A549 (cell line): ENCODE data around the gene RELT. TPM values are rescaled to one million over a fixed set of nuclear protein-coding genes. Genes with fewer than 3 reads are reported as not detected.

Source experiments
- ATAC-seq, 2 experiments: fragments of 200-7000 bp in 1 of 2; fragments of >200 bp in 1 of 2; cut with Nextera tagmentation in 1 of 2; cut with Tn5 transposase in 1 of 2; 3 replicates each; pipeline versions ENCODE4 v1.8.0 to v1.9.1; 2018 to 2020; ENCODE audit warnings: mild to moderate bottlenecking in 1 of 2, moderate library complexity in 1 of 2
- CTCF ChIA-PET: fragments of 300-600 bp; sonication (Branson Sonifier 250); formaldehyde crosslinking; extraction: SDS; loops from one replicate; lab custom pipeline; 2021; ENCODE audit warnings: antibody characterized with exemption, inconsistent platforms; lab: Yijun Ruan, JAX
- POLR2A ChIA-PET: fragments of 350-600 bp; formaldehyde crosslinking; extraction: SDS; loops from one replicate; lab custom pipeline; 2021; ENCODE audit warnings: antibody characterized with exemption, inconsistent platforms; lab: Yijun Ruan, JAX
- DNase-seq, 2 experiments: peaks; one replicate each; pipeline versions ENCODE4 v3.0.0 to v3.0.0-alpha.2; 2011 to 2016; ENCODE audit warnings: low read depth in 1 of 2, low spot score in 1 of 2
- FAIRE-seq: peaks from 2 replicates; lab custom pipeline; 2011; peaks lifted over from hg19 to GRCh38; lab: Jason Lieb, UNC
- H3K27ac ChIP-seq, 2 experiments: fragments of >200 bp; sonication (Bioruptor Twin); formaldehyde crosslinking; 3 replicates each; pipeline ENCODE4 v1.5.1; 2016 to 2017
- H3K4me1 ChIP-seq: fragments of >200 bp; sonication (Bioruptor Twin); formaldehyde crosslinking; 3 replicates; pipeline ENCODE4 v1.6.1; 2016
- H3K4me2 ChIP-seq: fragments of >200 bp; sonication (Bioruptor Twin); formaldehyde crosslinking; 3 replicates; pipeline ENCODE4 v1.6.1; 2016
- H3K4me3 ChIP-seq: fragments of >200 bp; sonication (Bioruptor Twin); formaldehyde crosslinking; 3 replicates; pipeline ENCODE4 v1.5.1; 2016
- H3K9me3 ChIP-seq: fragments of >200 bp; sonication (Bioruptor Twin); formaldehyde crosslinking; 3 replicates; pipeline ENCODE4 v1.6.1; 2016
- KDM1A ChIP-seq: fragments of 200-600 bp; sonication (generic); IDR thresholded peaks from 2 replicates; pipeline ENCODE4 v1.6.1; 2016; ENCODE audit warnings: low read depth, mild to moderate bottlenecking
- RFX5 ChIP-seq: fragments of 450-650 bp; IDR thresholded peaks from 2 replicates; pipeline ENCODE4 v1.7.1; 2014; ENCODE audit warnings: antibody characterized with exemption, mild to moderate bottlenecking, moderate library complexity
- ZFP36 ChIP-seq: fragments of 450-650 bp; IDR thresholded peaks from 2 replicates; pipeline ENCODE4 v1.6.1; 2014; ENCODE audit warnings: borderline replicate concordance; ENCODE audit not compliant: partially characterized antibody
- WGBS: methylation state at CpG from one replicate; pipeline ENCODE4 v1.1.6; 2017; ENCODE audit errors: missing lambda C conversion rate; 5-methylcytosine and 5-hydroxymethylcytosine counted together
- polyA plus RNA-seq, 4 experiments: library from polyadenylated mRNA; depleted of rRNA in 3 of 4; stranded (reverse); fragments of >200 nt; fragmentation: RNase III in 1 of 4; extraction: RNeasy Plus Mini Kit Qiagen cat#74134 plus additional on column Dnase treatment in 1 of 4; gene quantifications; 2 replicates in 3 of 4; 3 replicates in 1 of 4; pipeline ENCODE4 v1.2.3, GENCODE V29; 2011 to 2017
- TF ChIP-seq, protein P1 (sequence below): fragments of 150-350 bp; IDR thresholded peaks from 2 replicates; pipeline ENCODE4 v1.6.1; 2014; ENCODE audit warnings: low read depth, mild to moderate bottlenecking, low read length
- TF ChIP-seq, protein P2 (sequence below): fragments of 450-650 bp; IDR thresholded peaks from 2 replicates; pipeline ENCODE4 v1.6.1; 2014; ENCODE audit warnings: antibody characterized with exemption
- TF ChIP-seq, protein P3 (sequence below): IDR thresholded peaks from 2 replicates; pipeline ENCODE4 v1.6.1; 2012

RELT gene
- polyA plus RNA-seq, 2 of the 4 experiments (the other 2 are of a cell fraction), result 2.9 to 5.2 TPM

DNA sequence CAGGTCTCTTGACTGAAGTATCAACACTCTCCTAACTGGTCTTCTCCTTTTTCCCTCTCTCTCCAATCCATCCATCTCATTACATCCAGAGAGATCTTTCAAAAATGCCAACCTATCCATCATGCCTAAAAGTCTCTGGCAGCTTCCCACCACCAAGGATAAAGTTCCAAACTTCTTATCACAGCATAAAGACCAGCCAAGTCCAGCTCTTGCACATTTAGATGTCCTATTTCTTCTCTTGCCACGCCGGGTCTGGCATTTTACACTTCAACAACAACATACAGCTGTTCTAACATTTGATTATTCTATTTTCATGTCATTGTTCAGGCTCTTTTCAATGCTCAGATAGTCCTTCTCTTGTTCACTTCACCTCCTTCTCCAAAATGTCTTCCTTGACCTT, 70.6 kb downstream of the RELT start:
- Histone ChIP-seq H3K4me2 (no peak overlapping the region), H3K4me1 (no peaks in the 10 kb centered on the region), H3K4me3 (no peak overlapping the region), H3K9me3 (no peaks in the 10 kb centered on the region), H3K27ac (no peak overlapping the region)
- ATAC-seq (no peak), FAIRE-seq (no peak), DNase-seq (no peak)
- CTCF ChIA-PET, result interaction anchor here (0.9 to 1.4 kb wide), 3 partner anchors 19 to 32 kb away, joined by 3 to 7 read pairs (median 4); no protein-coding TSS in a partner anchor
- TF ChIP-seq, protein P1, sequence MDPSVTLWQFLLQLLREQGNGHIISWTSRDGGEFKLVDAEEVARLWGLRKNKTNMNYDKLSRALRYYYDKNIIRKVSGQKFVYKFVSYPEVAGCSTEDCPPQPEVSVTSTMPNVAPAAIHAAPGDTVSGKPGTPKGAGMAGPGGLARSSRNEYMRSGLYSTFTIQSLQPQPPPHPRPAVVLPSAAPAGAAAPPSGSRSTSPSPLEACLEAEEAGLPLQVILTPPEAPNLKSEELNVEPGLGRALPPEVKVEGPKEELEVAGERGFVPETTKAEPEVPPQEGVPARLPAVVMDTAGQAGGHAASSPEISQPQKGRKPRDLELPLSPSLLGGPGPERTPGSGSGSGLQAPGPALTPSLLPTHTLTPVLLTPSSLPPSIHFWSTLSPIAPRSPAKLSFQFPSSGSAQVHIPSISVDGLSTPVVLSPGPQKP, result no peak
- TF ChIP-seq ZFP36 (no peak), KDM1A (no peak), RFX5 (no peak)
- TF ChIP-seq, protein P2, sequence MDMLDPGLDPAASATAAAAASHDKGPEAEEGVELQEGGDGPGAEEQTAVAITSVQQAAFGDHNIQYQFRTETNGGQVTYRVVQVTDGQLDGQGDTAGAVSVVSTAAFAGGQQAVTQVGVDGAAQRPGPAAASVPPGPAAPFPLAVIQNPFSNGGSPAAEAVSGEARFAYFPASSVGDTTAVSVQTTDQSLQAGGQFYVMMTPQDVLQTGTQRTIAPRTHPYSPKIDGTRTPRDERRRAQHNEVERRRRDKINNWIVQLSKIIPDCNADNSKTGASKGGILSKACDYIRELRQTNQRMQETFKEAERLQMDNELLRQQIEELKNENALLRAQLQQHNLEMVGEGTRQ, result no peak
- TF ChIP-seq, protein P3, sequence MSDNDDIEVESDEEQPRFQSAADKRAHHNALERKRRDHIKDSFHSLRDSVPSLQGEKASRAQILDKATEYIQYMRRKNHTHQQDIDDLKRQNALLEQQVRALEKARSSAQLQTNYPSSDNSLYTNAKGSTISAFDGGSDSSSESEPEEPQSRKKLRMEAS, result no peak
- 94% methylated on average over 2 of the region's 2 CpGs for WGBS
- POLR2A ChIA-PET, result no interaction called here

Other genes starting within 250 kb of the RELT start
- 15.0 and 19.0 TPM in 2 replicates for gene FCHSD2, start 234.1 kb upstream of the RELT start, polyA plus RNA-seq (2011; rRNA removed)
- 9.4 to 10.5 TPM (median 10.5 TPM) in 3 replicates for gene FCHSD2, start 234.1 kb upstream of the RELT start, polyA plus RNA-seq (2017; fragmentation: RNase III; extraction: RNeasy Plus Mini Kit Qiagen cat#74134 plus additional on column Dnase treatment)
- 3.7 and 5.2 TPM in 2 replicates for gene P2RY2, start 158.1 kb upstream of the RELT start, polyA plus RNA-seq (2011; rRNA removed)
- 6.1 to 6.4 TPM (median 6.4 TPM) in 3 replicates for gene P2RY2, start 158.1 kb upstream of the RELT start, polyA plus RNA-seq (2017; fragmentation: RNase III; extraction: RNeasy Plus Mini Kit Qiagen cat#74134 plus additional on column Dnase treatment)
- gene P2RY6, start 104.1 kb upstream of the RELT start, polyA plus RNA-seq (2011; rRNA removed), result 6.8 and 8.4 TPM in 2 replicates
- 8.8 to 11.2 TPM (median 9.1 TPM) in 3 replicates for gene P2RY6, start 104.1 kb upstream of the RELT start, polyA plus RNA-seq (2017; fragmentation: RNase III; extraction: RNeasy Plus Mini Kit Qiagen cat#74134 plus additional on column Dnase treatment)
- 7.0 and 11.0 TPM in 2 replicates for gene ARHGEF17, start 68.1 kb upstream of the RELT start, polyA plus RNA-seq (2011; rRNA removed)
- 16.2 to 19.2 TPM (median 16.9 TPM) in 3 replicates for gene ARHGEF17, start 68.1 kb upstream of the RELT start, polyA plus RNA-seq (2017; fragmentation: RNase III; extraction: RNeasy Plus Mini Kit Qiagen cat#74134 plus additional on column Dnase treatment)
- gene FAM168A, start 221.7 kb downstream of the RELT start, polyA plus RNA-seq (2011; rRNA removed), result 15.3 and 21.7 TPM in 2 replicates
- 18.4 to 21.4 TPM (median 19.2 TPM) in 3 replicates for gene FAM168A, start 221.7 kb downstream of the RELT start, polyA plus RNA-seq (2017; fragmentation: RNase III; extraction: RNeasy Plus Mini Kit Qiagen cat#74134 plus additional on column Dnase treatment)